HG03108 (cell line): ENCODE results near the gene NADK.
A peak's percentile ranks its signal among the peaks of the same experiment; 100 is the strongest.

Source experiments
- ATAC-seq: cut with Tn5 transposase; IDR thresholded peaks from one replicate; pipeline ENCODE4 v1.9.1; 2021; ENCODE audit warnings: moderate library complexity; ENCODE audit not compliant: unreplicated experiment

NADK gene

DNA sequence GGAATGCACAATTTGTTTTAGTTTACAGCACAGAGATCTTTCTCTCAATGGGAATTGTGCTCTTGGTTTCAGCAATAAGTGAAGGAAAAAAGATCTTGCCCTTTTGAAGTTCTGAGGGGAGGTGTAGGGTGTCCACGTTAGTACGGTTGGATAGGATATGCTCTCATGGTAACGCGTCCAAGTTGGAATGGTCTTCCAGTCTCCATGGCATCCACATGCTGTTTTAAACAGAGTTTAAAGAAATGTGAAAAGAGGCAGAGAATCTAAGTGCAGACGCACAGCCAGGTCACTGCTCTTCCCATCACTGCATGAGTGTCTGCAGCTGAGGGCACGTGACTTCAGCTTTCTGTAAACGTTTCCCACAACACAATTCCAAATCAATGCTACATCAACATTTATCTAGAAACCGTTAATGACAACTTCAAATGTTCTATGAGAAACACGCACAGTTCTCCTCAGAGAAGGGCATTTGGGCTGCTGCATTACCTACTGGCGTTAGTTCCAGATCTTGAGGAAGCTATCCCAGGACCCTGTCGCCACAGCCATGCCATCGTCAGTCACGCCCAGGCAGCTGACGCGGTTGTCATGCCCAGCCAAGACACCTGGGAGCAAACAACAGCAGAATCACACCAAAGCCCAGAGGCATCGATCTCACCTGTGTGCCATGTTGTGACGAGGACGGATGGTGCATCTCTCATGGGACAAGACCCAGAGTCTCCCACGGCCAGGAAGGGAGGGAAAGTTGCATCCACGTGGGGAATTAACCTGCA lies 8.8 kb upstream of the NADK start:
- ATAC-seq = no peak

DNA sequence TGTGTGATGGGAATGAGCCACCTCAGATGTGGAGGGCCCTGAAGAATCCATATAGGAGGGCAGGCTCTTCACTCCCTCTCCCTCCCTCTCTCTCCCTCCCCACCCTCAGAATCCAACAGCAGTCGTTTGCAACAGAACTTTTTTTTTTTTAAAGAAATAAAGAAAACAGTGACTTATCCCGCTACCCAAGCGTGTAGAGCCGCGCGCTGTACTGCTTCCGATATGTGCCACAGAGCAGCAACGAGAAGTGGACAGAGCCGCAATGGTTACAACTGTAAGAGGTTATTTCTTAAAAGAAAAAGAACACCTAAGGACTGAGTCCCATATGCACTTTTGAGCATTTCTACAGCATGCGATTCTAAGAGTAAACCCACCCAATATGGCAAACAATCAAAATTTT lies 7.4 kb upstream of the NADK start:
- ATAC-seq = no peak

DNA sequence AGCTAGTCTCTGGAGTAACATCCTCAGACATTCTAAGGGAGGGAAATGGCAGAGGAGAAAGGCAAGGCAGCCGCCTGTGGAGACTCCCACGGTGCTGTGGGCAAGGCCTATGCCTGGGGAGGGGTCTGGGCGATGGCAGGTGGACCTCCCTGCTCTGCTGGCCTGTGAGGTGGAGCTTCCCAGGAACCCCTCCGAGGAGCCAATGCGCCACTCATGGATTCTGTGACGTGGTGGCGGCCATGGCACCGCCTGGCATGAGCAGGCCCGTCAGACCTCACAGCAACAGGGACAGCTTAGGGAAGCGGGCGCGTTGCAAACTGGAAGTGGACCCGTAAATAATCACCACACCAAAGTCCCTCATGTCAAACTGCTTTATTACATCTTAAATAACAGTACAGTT lies 6.7 kb upstream of the NADK start:
- no peak for ATAC-seq

DNA sequence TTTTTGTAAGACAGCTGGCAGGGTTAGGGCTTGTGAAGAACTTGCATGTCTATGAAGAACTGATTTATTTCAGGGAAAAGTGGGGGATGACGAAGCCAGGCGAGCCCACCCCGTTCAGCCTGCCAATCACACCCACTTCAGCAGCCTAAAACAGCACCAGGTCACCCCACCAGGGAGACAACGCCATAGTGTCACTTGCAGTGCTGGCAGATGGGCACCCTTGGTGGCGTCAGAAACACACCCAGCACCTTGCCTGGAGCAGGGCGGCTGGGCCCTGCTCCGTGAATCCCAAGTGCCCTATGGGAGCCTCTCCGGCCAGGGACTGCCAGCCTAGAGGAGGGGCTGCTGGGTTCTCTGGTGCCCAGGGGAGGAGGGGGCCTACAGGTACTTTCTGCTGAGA lies 5.0 kb upstream of the NADK start:
- ATAC-seq = no peak

DNA sequence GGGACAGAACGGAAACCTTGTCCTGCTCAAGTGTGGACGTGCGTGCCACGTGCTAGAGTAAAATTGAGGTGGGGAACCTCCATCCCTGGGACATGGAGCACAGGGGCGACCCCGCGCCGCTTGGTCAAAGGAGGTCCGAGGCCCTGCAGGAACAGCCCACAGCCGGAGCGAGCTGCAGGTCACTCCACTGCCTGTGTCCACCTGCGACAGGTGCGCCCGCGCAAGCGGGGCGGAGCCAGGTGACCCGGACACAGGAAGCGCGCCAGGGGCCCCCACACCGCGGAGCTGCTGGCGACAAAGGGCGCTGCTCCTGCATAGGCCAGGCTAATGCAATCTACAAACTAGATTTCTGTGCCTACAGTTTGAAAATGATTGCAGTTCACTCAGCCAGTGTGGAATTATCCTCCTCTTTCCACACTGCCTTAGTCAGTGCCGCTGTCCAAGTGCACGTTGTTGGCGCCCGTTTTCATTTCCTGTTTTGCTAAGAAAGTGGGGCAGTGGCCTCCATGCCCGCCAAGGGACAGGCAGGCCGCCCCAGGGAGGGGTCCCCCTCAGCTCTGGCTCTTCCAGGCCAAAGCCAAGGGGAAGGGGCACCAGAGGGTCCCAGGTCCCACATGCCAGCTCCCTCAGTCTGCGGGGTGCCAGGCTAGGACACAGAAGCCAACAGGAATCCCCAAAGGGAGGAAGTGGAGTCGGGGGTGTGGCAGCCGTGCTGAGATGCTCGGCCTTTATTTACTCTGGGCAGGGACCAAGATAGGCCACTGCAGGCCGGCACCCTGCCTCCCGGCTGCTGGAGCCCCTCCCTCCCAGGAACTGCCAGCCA lies 4.3 kb upstream of the NADK start:
- ATAC-seq = no peak

DNA sequence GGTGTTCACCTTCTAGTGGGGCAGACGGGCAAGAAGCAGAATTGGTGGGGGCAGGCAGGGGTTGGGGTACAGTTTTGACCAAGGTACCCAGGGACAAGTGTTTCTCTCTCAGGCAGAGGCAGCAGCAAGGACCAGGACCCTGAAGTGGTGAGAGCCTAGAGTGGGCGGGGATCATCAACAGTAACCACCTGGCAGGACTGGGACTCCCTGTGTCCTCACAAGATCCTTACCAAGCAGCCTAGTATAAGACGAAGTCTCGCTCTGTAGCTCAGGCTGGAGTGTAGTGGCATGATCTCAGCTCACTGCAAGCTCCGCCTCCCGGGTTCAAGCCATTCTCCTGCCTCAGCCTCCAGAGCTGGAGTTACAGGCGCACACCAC lies 3.2 kb upstream of the NADK start:
- ATAC-seq = no peak

DNA sequence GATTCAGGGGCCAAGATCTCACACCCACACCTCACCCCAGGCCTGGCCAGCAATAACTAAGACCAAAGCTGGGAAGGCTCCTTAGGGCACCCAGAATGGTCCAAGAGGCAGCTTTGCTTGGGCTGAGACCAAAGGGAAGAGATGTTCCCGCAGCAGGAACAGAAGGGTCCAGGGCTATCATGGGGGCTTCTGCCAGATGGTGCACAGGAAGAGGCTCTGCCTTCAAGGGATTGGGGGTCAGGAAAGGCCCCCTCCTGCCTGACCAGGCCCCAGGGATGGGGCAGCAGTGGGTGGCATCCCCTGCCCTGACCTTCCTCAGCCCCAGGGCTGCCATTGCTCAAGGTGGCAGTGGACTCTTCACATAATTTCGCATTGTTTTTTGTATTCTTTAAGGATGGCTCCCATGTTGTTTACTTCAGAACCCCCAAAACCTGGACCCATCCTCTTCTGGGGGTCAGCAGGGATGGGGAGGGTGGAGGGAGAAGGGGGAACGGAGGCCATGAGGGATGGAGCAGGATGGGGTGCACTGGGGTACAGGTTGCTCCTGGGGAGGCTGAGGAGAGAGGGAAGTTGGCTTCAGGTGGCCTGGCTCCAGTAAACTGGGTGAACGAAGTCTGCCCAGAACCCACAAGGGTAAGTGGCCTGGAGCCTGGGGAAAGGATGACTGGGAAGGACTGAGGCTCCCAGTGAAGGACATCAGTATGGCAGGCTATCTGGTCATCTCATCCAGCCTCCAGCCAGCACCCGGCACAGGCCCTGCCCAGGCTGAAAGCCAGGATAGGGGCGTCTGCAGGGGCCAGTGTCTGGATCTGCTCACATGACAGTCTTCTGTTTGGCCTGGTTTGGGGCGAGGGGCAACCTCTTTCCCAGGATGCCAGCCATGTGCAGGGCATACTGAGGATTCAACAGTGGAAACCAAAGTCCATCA lies 2.6 kb upstream of the NADK start:
- ATAC-seq = no peak

DNA sequence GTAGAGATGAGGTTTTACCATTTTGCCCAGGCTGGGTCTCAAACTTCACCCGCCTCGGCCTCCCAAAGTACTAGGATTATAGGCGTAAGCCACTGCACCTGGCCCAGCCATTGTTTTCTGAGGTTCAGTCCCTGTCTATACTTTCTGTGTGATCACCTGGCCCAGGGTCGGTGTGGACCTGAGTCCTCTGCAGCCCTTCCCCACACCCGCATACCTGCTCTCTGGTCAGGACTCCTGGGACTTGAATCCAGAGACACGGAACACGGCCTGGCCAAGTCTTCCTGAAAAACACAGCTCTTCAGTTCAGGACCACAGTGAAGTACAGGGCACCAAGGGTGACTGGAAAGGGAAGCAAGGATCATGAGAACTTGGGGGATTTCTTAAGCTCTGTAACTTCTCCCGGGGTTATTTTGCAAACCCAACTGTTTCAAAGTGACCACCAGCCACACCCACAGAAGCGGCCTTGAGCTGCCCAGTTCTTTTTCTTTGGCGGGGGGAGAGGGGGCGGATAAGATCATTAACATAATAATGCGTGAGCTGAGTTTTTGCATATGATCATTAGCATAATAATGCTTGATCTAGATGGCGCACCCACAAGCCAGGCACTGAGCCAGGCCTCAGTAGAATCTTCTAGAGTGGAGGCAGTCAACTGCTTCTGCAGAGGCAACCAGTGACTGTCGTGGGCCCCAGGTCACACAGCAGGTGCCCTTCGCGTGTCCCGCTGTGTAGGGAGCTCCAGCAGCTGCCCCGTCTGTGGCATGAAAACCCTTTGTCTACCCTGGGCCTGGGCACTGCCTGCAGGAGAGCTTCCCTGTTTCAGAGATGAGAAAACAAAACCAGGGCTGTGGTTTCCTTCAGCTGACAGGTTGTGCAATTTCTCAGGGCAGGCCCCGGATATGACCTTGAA lies 1.7 kb upstream of the NADK start:
- ATAC-seq = peak; percentile 38

DNA sequence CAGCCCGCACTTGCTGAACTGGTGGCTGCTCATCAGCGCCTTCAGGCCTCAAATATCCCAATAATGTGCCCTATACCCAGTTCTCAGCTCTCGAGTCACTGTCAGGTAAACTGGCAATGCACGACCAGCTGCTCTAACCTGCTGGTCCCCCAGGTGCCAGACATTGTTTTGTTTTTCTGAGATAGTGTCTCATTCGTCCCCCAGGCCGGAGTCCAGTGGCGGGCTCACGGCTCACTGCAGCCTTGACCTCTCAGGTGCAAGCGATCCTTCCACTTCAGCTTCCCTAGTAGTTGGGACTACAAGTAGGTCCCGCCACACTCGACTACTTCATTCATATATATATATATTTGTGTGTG lies 1.0 kb upstream of the NADK start:
- ATAC-seq = no peak

DNA sequence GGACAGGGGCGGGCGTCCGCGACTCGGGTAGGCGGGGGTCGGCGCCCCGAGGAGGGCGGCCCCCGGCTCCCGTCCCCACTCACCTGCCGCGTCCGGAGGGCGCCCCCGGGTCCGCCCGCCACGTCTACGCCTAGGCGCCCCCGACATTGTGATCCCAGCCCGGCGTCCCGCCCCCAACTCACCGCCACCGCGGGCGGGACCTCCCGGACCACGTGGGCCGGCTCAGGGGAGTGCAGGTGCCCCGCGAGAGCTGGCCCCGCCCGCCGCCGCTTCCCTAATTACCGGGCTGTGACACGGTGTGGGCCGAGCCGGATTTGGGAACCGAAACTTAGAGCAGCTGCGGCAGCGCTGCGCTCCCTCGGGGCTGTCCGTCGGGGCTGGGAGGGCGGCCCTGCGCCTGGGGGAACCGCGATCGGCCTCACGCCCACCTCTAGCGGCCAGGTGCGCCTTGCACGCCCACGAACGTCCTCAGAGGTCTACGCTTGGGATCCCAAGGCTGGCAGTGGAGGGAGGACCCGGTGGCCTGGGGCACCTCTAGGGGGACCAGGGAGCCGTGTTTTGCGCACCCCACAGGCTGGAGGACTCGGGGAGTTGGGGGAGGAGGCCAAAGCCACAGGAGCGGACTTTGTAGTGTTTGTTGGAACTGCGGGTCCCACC lies 521 bp upstream of the NADK start:
- peak; percentile 54 for ATAC-seq

DNA sequence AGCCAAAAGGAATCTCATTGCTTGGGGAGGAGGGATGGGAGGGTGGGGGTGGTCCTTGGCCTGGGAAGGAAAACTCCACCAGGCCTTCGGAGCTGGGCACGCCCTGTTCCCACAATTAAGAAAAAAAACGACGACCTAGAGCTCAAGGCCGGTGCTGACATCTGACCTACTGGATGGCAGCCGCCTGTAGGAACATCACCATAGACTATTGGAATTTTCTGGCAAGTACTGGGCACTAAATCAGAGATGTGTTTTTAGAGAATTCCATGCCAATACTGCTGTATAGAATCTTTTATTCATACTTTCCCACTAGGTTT lies 729 bp downstream of the NADK start:
- ATAC-seq = no peak

DNA sequence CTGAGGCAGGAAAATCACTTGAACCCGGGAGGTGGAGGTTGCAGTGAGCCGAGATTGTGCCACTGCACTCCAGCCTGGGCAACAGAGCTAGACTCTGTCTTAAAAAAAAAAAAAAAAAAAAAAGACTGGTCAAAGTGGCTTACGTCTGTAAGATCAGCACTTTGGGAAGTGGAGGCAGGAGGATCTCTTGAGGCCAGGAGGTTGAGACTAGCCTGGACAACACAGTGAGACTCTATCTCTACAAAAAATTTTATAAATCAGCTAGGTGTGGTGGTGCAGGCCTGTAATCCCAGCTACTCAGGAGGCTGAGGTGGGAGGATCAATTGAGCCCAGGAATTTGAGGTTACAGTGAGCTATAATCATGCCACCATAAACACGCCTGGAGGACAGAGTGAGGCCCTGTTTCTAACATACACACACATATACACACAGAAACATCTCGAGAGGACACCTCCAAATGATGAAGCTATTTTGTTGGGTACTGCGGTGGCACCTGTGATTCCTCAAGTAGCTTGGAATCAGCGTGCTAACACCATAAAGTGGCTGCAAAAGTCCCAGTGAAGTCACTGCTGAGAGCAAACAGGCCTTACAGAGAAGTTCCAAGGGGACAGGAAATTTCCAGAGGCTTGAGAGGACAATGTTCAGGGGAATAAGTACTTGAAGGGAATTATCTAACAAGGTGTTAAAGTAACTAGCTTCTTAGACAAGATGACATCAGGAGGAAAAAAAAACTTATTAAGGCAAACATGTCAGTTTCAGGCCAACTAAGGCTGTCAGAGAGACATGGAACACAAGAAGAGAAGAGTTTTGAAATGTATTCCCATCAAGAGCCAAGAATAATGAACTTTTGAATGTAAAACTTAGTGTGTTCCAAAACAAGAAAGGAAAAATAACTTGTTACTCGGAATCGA lies 1.3 kb downstream of the NADK start:
- no peak for ATAC-seq

DNA sequence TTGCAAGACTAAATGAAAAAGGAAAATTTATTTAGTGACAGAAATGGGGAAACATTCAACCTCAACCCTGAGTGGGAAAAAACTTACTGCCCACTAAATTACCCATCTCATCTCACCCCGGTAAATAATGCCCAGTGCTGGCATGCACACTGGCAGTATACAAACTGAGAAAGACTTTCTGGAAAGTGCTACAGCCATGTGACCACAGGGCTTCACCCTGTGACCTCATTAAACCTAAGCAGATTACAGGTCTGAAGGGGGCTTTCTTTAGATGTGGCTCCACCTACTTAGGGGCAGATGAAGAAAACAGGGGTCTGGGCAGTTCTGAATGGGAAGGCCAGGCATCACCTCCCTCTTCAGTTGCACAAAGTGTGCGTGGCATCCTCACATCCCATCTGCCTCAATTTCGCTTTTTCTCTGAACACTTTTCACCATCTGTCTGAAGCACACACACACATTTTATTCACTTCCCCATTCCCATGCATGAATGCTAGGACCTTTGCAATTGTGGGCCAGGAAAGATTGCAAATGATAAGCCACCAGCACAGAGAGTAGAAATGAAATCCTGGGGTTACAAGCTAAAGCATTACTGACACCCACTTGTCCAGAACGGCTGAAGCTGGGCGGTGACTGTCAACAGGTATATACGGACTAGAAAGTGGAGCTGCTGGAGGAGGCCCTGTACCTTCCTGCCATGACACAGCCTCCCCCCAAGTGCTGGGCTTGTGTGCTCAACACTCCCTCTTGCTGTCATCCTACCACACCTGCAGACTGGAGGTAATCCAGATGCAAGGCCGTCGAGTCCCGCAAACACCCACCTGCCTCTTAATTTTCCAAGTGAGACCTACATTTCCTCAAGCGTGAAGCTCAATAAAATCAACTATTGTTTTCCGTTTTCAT lies 2.7 kb downstream of the NADK start:
- ATAC-seq = no peak

DNA sequence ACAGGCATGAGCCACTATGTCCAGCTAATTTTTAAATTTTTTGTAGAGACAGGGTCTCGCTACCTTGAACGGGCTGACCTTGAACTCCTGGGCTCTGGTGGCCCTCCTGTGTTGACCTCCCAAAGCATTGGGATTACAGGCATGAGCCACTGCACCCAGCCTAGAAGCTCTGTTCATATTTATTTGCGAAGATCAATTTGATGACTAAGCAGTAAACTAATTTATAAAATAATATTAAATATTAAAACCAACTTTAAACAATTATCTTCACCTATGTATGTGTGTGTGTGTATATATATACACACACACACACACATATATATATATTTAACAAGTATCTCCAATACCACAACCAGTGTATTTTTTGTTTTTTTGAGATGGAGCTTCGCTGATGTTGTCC lies 4.4 kb downstream of the NADK start:
- no peak for ATAC-seq

DNA sequence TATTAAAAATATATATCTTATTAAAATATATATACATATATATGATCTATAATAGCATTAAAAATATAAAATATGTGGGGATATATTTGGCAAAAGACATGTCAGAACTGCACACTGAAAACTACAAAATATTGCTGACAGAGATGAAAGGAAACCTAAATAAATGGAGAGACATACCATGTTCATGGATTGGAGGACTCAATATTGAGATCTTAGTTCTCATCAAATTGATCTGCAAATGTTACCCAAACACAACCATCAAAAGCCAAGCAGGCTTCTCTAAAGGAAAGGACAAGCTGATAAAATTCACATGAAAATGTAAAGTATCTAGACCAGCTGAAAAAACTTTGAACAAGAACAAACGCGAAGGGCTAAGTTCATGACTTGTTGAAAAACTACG lies 7.2 kb downstream of the NADK start:
- ATAC-seq = no peak

DNA sequence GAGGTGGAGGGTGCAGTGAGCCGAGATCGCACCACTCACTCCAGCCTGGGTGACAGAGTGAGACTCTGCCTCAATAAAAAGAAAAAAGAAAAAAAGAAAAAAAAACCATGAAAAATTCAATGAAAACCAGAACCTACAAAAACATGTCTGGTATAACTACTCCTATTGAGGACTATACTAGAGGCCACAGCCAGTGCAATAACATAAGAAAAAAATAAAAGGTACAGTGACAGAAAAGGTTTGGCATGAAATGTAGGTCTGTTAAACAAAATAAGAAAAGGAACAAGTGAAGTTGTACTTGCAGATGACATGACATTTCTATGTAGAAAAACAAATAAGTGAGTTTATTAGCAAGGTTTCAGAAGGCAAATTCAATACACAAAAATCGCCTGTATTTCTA lies 8.2 kb downstream of the NADK start:
- no peak for ATAC-seq

DNA sequence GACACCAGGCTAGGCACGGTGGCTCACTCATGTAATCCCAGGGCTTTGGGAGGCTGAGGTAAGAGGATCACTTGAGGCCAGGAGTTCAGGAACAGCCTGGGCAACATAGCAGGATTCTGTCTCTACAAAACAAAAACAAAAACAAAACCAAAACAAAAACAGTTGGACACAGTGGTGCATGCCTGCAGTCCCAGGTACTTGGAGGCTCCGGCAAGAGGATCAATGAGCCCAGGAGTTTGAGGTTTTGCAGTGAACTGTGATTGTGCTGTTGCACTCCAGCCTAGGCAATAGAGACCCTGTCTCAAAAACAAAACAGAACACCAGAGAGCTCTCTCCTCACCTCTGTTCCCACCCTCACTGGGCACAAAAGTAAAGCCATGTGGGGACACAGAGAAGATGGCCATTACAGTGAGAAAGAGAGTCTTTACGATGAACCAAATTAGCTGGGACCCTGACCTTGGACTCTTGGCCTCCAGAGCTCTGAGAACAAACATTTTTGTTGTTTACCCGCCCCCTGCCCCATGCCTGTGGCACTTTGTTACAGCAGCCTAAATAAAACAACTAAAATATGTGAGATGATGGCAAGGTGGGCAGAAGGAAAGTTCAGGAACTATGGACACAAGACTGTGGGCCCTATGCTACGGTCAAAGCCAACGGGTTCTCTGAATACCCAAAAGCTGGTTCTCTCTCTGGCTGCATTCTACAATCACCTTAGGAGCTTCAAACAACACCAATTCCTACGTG lies 9.8 kb downstream of the NADK start:
- no peak for ATAC-seq
